Superior temporal gyrus (tissue), 1 donor: ENCODE results near the gene GATA2.

Experiments used
- DNase-seq: peaks from one replicate; pipeline ENCODE4 v3.0.0-alpha.2; 2016; ENCODE audit errors: extremely low spot score

The GATA2 gene

DNA sequence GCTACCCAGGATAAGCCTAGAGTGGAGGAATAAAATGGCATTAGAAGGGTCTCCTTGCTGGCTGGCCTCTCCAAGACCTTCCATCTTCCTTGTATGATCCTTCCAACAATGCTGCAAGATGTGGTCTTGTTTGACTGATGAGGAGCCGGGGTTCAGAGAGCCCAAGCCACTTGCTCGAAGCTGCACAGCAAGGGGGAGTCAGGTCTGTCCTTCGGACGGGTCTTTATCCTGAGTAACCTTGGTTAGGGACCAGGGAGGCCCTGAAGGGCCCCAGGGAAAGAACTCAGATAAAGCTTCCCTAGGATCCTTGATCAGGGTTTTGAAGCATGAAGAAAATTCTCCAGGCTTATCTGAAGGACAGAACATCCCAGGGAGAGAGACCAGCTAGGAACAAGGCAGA lies 19.3 kb downstream of the GATA2 start:
- no peak for DNase-seq

DNA sequence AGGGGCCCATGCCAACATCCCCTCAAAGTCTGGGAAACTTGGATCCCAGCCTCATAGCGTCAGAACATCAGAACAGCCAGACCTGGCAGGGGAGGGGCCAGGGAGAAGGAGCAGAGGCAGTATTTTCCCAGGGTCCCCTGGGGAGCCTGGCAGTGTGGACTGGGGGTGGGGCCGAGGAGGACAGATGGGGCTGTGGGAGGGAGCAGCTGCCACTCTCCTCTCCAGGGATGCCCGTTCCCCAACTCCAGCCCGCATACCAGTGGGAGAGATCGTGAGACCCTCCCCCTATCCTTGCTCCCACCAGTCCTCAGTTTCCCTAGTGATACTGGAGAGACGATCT lies 19.9 kb downstream of the GATA2 start:
- DNase-seq: no peak

DNA sequence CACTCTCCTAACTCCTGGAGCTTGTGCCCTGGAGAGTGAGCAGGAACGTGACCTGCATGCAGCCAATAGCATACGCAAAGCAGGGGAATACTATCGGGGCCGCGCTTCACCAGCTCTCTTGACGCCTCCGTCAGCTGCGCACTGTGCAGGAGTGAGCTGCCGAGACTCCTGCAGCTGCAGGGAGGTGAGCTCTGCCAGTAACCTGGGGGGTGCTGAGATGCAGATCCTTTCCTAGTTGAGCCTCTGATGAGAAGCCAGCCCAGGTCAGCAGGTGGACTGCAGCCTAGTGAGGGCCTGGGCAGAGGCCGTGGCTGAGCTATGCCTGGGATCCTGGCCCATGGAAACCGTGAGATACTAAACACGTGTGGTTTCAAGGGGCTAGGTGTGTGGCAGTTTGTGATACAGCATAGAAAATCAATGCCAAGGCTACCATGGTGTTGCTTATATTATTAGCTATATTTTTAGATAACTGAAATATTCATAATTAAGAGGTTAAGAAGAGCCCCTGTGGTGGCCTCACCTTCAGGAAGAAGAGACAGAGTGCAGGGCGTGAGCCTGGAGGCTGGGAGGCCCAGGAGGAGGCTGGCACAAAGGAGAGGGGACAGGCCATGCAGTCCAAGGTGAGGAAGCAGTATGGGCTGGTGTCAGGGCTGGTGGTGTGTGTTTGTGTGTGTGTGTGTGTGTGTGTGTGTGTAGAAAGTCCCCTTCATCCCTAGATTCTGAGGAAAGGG lies 20.4 kb downstream of the GATA2 start:
- DNase-seq: no peak

DNA sequence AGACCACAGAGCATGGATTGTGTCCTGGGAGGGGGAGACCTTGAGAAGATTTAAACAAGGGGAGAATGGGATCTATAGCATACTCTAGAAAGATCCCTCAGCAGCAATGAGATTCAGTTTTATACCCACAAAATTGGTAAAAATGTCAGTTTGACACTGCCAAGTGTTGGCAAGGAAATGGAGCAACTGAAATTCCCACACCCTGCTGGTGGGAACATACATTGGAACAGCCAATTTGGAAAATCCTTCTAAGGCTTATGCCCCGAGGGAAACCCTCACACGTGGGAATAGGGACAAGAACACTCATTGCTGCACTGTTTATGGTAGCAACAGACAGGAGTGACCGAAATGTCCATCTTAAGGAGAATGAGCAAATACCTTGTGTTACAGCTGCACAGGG lies 21.3 kb downstream of the GATA2 start:
- DNase-seq: no peak

DNA sequence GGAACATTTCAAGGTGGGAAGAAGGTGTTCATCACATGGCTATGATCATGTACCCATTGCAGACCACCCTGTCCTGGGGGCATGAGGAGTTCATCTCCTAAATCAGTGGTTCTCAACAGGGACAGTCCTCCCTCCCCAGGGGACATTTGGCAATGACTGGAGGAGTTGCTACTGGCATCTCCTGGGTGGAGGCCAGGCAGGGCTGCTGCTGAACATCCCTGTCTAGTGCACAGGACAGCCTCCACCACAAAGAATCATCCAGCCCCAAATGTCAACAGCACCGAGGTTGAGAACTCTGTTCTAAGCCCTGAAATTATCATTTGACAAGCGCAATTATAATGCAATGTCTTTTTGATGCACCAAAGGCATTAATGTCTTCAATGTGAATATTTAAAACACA lies 21.9 kb downstream of the GATA2 start:
- no peak for DNase-seq

DNA sequence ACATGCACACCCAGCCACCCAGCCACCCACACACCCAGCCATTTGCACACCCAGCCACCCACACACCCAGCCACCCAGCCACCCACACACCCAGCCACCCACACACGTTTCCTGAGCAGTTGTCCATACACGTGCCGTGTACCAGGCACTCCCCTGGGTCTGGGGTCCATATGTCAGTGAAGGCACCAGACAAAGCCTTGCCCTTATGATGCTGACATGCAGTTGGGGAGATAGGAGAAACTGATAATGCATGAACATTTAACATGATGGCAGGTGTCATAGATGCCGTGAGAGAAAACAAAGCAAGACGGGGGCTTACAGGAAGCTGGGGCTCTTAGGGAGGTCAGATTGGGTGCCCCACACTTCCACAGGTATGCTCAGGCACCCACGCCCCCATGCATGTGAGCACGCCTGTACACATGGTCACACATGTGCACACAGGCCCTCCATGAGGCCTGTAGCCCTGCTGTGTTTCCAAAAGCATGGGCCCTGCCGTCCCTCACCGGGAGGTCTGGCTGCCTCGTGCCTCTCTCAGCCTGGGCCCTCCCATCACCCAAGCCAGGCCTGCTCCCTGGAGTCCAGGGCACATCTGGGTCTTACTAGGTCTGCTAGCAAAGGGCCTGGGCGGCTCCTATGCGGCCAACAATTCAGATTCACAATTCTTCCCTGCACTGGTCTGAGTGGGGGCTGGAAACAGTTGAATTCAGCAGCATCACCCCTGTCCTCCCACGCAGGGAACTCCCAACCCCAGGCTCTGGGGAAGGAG lies 22.7 kb downstream of the GATA2 start:
- DNase-seq: no peak

DNA sequence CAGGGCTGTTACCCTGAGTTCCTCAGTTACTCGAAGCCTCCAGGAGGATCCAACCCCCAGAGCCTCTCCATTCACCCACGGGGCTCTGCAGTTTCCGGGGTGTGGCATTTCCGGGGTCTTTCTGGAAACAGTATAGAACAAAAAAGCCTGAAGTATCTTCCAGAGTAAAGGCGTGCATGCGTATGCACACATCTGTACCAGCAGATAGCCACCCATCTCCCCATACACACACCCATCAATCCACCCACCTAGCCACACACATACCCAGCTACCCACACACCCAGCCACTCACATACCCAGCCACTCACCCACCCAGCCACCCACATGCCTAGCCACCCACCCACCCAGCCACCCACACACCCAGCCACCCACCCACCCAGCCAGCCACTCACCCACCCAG lies 23.4 kb downstream of the GATA2 start:
- no peak for DNase-seq

DNA sequence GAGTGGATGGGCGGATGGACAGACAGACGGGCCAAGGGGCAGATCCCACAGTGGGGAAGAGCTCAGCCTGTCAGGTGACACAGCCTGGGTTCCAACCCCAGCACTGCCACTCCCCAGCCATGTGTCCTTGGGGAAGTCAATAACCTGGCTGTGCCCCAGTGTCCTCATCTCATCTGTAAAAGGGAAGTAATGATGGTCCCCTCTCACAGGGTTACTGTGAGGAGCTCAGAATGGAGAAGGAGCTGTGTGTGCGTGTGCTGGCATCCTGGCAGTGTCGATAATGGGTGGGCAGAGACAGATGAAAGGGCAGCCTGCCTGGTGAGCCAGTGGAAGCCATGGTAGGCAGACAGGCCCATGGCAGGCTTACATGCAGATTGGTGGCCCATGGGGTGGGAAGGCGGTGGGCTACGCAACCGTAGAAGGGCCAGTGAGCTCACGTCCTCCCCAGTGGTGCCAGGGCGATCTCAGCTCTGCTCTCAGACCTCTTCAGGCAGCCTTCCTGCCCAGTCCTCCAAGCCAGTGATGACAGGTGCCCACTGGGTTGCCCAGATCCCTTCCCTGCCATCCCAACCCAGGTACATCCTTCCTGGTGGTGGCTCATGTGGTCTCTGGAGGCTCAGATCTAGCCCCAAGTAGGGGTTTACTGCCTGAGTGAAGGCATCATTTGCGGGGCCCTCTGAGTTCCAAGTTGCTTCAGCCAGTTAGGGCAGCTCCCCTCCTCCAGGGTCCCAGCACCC lies 24.0 kb downstream of the GATA2 start:
- no peak for DNase-seq

DNA sequence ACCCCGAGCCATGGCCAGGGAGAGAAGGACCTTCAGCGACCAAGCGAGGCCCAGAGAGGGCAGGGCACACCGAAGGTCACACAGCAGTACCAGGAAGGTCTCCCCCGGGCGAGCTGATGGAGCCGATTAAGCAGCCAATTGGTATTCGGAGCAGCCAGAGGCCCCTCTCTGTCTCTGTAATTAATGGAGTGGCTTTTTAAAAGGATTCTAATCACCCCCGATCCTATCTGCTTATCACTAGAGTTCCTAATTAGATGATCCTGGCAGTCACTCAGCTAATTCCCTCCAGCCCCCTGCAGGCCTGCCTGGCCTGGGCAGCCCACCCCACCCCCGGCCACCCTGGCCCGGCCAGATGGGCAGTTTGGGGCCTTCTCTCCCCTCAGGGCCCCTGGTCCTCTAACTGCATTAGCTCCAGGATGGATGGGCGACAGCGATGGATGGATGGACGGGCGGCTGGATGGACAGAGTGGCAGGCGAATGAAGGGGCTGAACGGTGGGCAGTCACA lies 24.7 kb downstream of the GATA2 start:
- DNase-seq: no peak

DNA sequence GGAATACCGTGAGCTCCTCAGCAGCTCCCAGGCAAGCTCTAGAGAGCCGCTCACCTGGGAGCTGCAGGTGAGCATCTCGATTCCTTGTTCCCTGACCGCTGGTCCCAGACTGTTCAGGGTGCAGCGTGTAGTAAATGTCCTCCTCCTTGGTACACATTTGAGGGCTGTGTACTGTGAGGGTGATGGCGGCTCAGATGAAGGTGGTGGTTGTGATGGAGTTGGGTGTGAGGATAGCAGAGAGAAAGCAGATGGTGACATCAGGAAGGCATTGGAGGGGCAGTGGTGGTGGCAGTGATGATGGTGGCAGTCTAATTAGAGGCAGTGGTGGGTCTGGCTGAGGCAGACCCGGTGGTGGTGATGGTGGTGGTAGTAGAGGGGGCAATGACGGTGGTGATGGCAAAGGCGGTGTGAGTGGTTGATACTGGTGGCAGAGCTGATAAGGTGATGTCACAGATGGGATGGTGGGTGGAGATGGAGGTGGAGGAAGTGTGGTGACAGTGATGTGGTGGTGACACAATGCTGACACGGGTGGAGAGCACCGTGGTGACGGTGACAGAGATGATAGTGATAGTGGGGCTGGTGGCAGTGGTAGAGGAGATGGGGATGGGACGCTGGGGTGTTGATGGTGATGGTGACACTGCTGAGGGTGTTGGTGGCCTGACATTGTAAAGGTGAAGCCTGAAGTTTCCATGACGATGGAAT lies 26.0 kb downstream of the GATA2 start, which contains the start of gene DNAJB8:
DNAJB8 (minus strand) TSS at position 51 of the 702 bp plus-strand sequence. CDS start 3,645 bp downstream, outside the sequence.
- no peak for DNase-seq

DNA sequence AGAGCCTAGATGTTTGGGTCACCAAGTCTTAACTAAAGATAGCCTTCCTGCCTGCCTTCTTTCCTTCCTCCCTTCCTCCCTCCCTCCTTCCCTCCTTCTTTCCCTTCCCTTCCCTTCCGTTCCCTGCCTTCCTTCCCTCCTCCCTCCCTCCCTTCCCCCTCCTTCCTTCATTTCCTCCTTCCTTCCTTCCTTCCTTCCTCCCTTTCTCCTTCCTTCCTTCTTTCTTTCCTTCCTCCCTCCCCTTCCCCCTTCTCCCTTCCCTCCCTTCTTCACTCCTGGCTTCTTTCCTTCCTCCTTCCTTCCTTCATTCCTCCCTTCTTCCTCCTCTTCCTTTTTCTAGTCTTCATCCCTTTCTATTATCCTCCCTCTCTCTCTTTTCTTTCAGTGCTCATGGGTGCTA lies 28.3 kb downstream of the GATA2 start:
- no peak for DNase-seq

DNA sequence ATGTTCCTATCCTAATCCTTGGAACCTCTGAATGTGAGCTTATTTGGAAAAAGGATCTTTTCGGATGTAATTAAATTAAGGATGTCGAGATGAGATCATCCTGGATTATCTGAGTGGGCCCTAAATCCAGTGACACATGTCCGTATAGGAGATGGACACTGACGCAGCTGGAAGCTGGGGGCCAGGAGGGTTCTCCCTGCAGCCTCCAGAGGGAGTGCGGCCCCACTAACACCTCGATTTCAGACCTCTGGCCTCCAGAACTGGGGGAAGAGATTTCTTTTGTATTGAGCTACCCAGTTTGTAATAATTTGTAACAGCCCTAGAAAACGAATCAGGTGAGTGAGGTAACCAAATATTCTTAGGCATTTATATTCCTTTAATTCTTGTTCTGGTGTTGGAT lies 28.8 kb downstream of the GATA2 start:
- DNase-seq: no peak

DNA sequence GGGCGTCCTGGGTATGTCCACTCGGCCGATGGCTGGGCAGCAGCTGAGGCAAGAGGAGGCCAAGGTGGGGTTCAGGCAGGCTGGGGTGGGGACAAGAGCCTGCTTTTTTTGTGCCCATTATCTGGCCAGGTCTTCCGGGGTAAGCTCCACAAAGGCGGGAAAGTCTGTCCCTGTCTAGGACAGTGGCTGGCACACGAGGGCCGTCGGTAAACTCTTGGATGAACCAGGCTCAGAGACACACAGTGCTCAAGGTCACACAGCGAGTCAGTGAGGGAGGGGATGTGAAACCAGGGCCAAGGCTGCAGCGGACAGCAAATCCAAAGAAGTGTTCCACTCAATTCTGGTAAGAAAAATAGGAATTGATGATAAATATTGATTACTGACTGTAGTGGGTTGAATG lies 29.2 kb downstream of the GATA2 start:
- no peak for DNase-seq

DNA sequence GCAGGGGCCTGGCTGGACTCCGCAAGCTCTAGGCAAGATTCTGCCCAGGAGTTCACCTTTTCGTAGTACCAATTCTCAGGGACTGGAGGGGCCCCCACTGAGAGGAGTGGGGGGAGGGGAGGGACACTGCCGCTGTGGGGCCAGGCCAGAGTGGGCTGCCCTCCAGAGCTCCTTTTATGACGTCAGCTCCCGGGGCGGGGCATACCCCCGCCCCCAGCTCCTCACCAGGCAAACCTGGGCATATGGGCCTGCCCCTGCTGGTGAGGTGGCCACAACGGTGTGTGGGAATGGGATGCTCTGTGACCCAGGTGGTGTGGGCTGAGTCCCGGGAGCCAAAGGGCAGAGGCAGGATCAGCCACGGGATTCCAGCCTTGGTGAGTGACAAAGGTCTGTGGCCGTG lies 29.6 kb downstream of the GATA2 start:
- no peak for DNase-seq

DNA sequence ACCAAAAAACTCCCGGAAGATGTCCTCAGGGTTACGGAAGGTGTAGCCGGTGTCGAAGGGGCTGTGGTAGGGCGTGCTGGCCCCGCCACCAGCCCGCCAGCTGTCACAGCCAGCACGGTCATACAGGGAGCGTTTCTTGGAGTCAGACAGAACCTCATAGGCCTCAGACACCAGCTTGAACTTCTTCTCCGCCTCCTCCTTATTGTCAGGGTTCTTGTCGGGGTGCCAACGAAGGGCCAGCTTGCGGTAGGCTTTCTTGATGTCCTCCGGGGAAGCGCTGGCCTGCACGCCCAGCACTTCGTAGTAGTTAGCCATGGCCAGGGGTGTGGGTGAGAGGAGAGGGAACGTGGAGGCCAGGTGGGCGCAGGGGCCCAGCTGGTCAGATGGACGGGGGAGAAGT lies 30.1 kb downstream of the GATA2 start:
- no peak for DNase-seq

DNA sequence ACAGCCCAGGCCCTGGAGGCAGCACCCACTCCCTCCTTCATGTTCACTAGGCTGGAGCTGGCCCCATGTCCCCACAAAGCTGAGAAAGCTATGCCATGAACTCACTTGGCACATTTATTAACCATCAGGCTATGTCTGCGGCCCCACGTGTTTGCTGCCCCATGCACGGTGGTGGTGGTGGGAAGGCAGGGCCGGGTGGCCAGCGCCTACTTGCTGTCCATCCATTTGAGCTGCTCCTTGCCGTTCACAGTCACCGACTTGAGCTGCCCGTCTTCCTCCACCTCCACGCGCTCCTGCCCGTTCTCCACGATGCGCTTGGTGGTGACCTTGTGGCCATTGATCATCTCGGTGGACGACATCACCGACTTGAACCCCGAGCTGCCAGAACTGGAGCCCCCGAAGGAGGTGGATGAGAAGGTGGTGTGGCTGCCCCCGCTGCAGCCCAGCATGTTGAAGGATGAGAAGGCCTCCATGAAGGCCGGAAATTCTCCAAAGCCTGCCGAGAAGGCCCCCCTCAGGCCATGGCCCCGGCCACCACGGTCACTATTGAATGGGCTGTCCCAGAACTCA lies 30.6 kb downstream of the GATA2 start:
- no peak for DNase-seq

DNA sequence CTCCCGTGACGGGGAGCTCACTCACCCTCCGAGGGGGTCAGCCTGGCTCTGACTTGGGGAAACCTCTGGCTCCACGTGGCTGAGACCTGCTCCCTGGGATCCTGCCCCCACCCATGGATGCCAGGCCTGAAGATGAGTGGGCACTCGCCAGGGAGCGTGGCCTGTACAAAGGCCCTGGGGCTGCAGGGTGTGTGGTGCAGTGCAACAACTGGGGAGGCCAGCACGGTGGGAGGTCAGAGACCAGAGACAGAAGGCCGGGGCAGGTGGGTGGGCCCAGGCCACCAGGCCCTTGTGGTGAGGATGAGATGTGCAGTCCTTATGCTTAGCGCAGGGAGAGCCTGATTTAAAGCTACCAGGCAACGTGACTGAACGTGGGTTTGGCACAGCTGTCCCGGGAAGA lies 31.3 kb downstream of the GATA2 start:
- no peak for DNase-seq

DNA sequence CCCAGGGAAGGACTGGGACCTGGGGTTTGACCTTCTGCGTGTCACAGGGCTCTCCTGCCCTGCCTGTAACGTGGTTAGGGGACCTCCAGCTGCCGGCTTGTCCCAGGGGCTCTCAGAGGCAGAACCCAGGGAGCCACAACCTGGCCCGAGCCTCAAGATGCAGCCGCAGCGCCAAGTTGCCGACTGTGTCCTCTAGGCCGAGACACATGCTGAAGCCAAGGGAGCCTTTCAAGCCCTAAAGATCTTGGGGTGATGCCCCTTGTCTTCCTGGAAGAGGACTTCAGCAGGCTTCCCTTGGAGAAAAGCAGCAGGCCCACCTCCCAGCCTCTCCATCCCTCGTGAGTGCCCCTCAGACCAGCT lies 33.6 kb downstream of the GATA2 start:
- DNase-seq: no peak

DNA sequence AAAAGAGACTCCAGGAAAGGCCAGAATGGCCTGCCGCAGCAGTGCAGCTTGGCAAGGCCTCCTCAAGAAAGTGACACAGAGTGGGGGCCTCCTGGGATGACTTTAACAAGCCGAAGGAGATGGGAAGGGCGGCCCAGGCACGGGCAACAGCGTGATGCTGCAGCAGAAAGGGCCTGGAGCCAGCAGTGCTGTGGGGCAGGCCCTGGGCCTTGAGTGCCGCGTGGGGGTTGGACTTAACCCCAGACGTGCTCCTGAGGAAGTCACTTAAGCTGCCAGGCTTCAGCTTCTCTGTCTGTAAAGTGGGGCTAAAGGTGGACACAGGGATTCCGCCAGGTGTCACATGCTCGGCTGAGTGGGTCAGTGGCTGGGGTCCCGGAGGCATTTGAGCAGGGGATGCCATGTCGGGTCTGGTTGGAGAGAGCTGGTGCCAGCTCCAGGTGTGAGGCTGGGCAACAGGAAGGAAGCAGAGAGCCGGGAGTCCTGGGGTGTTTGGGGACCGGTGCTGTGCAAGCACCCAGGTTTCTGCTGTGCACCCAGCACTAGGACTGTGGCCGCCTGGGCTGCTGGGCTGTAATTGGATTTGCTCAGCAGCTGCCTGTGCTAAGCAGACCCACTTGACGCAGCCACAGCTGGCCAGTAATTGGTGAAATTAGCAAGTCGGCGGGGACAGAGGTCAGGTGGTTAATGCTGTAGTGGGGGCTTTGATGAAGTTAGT lies 34.1 kb downstream of the GATA2 start:
- DNase-seq: no peak

DNA sequence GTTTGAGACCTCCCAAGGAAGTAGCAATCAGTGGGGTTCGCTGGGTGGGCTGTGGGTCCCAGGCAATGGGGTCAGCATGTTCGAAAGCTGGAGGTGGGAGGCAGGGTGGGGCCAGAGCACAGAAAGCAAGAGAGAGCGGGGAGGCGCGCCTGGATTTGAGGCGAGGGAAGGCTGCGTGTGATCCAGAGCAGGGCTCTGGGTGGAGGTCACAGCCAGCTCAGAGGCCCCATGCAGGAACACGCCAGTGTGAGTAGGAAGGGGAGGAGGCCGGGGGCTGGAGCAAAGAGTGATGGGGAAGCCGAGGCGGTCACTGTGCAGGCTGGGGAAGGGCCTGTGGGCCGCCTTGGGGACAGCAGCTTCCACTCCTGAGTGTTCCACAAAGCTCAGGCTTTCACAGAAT lies 35.1 kb downstream of the GATA2 start:
- no peak for DNase-seq
